Liver (tissue), 9 donors: ENCODE results near the gene ZCWPW1. TPM values are rescaled to one million over a fixed set of nuclear protein-coding genes. Genes with fewer than 3 reads are reported as not detected.

Experiments used
- DNase-seq: peaks from one replicate; pipeline ENCODE4 v3.0.0-alpha.2; 2017; ENCODE audit warnings: low spot score
- H3K27ac ChIP-seq, 2 donors: one replicate each; pipeline ENCODE4 v1.7.0; 2013; ENCODE audit warnings: inconsistent platforms in 2 of 2, low read length in 2 of 2, control low read depth in 1 of 2, low read depth in 1 of 2, mild to moderate bottlenecking in 1 of 2
- H3K27me3 ChIP-seq, 4 donors: one replicate each; pipeline versions ENCODE4 v1.6.1 to v1.7.0; 2013; ENCODE audit warnings: low read length in 3 of 4, inconsistent platforms in 1 of 4, mild to moderate bottlenecking in 1 of 4, moderate library complexity in 1 of 4; ENCODE audit not compliant: control insufficient read depth in 4 of 4, insufficient read depth in 4 of 4
- H3K36me3 ChIP-seq, 4 donors: one replicate each; pipeline versions ENCODE4 v1.6.1 to v1.7.0; 2013; ENCODE audit warnings: low read length in 3 of 4, mild to moderate bottlenecking in 3 of 4, low read depth in 1 of 4, moderate library complexity in 1 of 4; ENCODE audit not compliant: control insufficient read depth in 4 of 4, insufficient read depth in 3 of 4
- H3K4me1 ChIP-seq, 4 donors: one replicate each; pipeline versions ENCODE4 v1.6.1 to v1.7.0; 2013; ENCODE audit warnings: low read length in 3 of 4, mild to moderate bottlenecking in 3 of 4, moderate library complexity in 1 of 4; ENCODE audit not compliant: control insufficient read depth in 4 of 4, insufficient read depth in 4 of 4
- H3K4me3 ChIP-seq, 3 donors: one replicate each; pipeline versions ENCODE4 v1.6.1 to v1.7.0; 2013; ENCODE audit warnings: low read length in 3 of 3, control low read depth in 1 of 3, low read depth in 1 of 3, mild to moderate bottlenecking in 1 of 3
- H3K9ac ChIP-seq, 2 donors: one replicate each; pipeline ENCODE4 v1.7.0; 2013; ENCODE audit warnings: low read length in 2 of 2, mild to moderate bottlenecking in 2 of 2, moderate library complexity in 2 of 2, control low read depth in 1 of 2, low read depth in 1 of 2
- H3K9me3 ChIP-seq, 4 donors: one replicate each; pipeline versions ENCODE4 v1.6.1 to v1.7.0; 2013; ENCODE audit warnings: low read length in 3 of 4; ENCODE audit not compliant: control insufficient read depth in 4 of 4
- EGR1 ChIP-seq, 2 donors: IDR thresholded peaks; 2 replicates each; pipeline ENCODE4 v1.6.1; 2016 to 2018; ENCODE audit warnings: antibody characterized with exemption in 2 of 2, low read depth in 2 of 2
- FOXA1 ChIP-seq: IDR thresholded peaks from 2 replicates; pipeline ENCODE4 v1.6.1; 2016; ENCODE audit warnings: antibody characterized with exemption
- GABPA ChIP-seq, 2 donors: IDR thresholded peaks in 1 of 2; conservative IDR thresholded peaks in 1 of 2; 2 replicates each; pipeline ENCODE4 v1.6.1; 2016; ENCODE audit warnings: antibody characterized with exemption in 2 of 2, mild to moderate bottlenecking in 1 of 2, moderate library complexity in 1 of 2
- HNF4G ChIP-seq: IDR thresholded peaks from 2 replicates; pipeline ENCODE4 v1.6.1; 2016; ENCODE audit warnings: antibody characterized with exemption
- RAD21 ChIP-seq, 2 donors: IDR thresholded peaks; 2 replicates each; pipeline ENCODE4 v1.6.1; 2016; ENCODE audit warnings: antibody characterized with exemption in 2 of 2, mild to moderate bottlenecking in 2 of 2
- RXRA ChIP-seq, 2 donors: IDR thresholded peaks; 2 replicates each; pipeline ENCODE4 v1.6.1; 2017 to 2018; ENCODE audit warnings: antibody characterized with exemption in 2 of 2, mild to moderate bottlenecking in 1 of 2
- TAF1 ChIP-seq: conservative IDR thresholded peaks from 2 replicates; pipeline ENCODE4 v1.6.1; 2016; ENCODE audit warnings: antibody characterized with exemption, mild to moderate bottlenecking
- ZBTB33 ChIP-seq: IDR thresholded peaks from 2 replicates; pipeline ENCODE4 v1.6.1; 2016; ENCODE audit warnings: antibody characterized with exemption
- WGBS: extraction: QIAGEN DNeasy Blood & Tissue Kit; methylation state at CpG from one replicate; pipeline ENCODE4 v1.1.7; 2013; 5-methylcytosine and 5-hydroxymethylcytosine counted together
- polyA plus RNA-seq, 2 donors: library from polyadenylated mRNA; stranded (reverse) in 1 of 2; unstranded in 1 of 2; fragments of 200-250 nt in 1 of 2; fragments of >200 nt in 1 of 2; fragmentation: Nextera tagmentation in 1 of 2; extraction: Ambion mirVana in 1 of 2; gene quantifications; one replicate each; pipeline versions ENCODE4 v1.2.1 to v1.2.3, GENCODE V29; 2013 to 2015
- total RNA-seq, 2 donors: library from RNA; depleted of rRNA; stranded (reverse); fragments of >200 nt; gene quantifications; one replicate each; pipeline ENCODE4 v1.2.3, GENCODE V29; 2014
- TF ChIP-seq, protein P1 (sequence below): fragments of 150-350 bp; IDR thresholded peaks from 2 replicates; pipeline ENCODE4 v1.5.1; 2017; ENCODE audit warnings: improper control_type of control experiment, low read depth, low read length; ENCODE audit not compliant: missing input control
- TF ChIP-seq, protein P2 (sequence below): IDR thresholded peaks from 2 replicates; pipeline ENCODE4 v1.6.1; 2016; ENCODE audit warnings: antibody characterized with exemption
- donor health status: healthy.
- donor health status: healthy.
- donor health status: healthy.
- donor health status: healthy.
- donor health status: healthy.

Gene ZCWPW1
- total and polyA plus RNA-seq, 4 donors, result 1.4 to 3.3 (median 2.8) TPM

GRCh38 chr7:100433592-100434296 lies 5.2 kb upstream of the ZCWPW1 start:
- Histone ChIP-seq H3K36me3 (peaks cover 7 to 14% (median 8%) of the 10 kb centered on the region in 4 donors), H3K27me3 (no peaks in the 10 kb centered on the region), H3K4me3 (no peak overlapping the region), H3K4me1 (peaks cover 10 to 39% (median 27%) of the 10 kb centered on the region in 4 donors), H3K27ac (no peak overlapping the region), H3K9ac (no peak overlapping the region), H3K9me3 (no peaks in the 10 kb centered on the region)
- TF ChIP-seq, protein P1, sequence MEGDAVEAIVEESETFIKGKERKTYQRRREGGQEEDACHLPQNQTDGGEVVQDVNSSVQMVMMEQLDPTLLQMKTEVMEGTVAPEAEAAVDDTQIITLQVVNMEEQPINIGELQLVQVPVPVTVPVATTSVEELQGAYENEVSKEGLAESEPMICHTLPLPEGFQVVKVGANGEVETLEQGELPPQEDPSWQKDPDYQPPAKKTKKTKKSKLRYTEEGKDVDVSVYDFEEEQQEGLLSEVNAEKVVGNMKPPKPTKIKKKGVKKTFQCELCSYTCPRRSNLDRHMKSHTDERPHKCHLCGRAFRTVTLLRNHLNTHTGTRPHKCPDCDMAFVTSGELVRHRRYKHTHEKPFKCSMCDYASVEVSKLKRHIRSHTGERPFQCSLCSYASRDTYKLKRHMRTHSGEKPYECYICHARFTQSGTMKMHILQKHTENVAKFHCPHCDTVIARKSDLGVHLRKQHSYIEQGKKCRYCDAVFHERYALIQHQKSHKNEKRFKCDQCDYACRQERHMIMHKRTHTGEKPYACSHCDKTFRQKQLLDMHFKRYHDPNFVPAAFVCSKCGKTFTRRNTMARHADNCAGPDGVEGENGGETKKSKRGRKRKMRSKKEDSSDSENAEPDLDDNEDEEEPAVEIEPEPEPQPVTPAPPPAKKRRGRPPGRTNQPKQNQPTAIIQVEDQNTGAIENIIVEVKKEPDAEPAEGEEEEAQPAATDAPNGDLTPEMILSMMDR, result no peak
- TF ChIP-seq GABPA (IDR thresholded peaks at IDR 0.05 in 1 of 2, conservative IDR thresholded peaks at IDR 0.05 in 1 of 2), result no peak
- 88% methylated on average over 10 of the region's 10 CpGs for WGBS
- no peak for DNase-seq

- Histone ChIP-seq H3K4me3 (no peak overlapping the region), H3K36me3 (peaks cover 7 to 14% (median 8%) of the 10 kb centered on the region in 4 donors), H3K4me1 (peaks cover 10 to 39% (median 27%) of the 10 kb centered on the region in 4 donors), H3K27ac (no peak overlapping the region), H3K9me3 (no peaks in the 10 kb centered on the region), H3K27me3 (no peaks in the 10 kb centered on the region), H3K9ac (no peak overlapping the region)
- WGBS, result 82% methylated on average over 4 of the region's 4 CpGs
- TF ChIP-seq EGR1 (IDR thresholded peaks at IDR 0.05; ENCODE audit: low read depth in 2 of 2) (no peak), HNF4G (no peak), RXRA (IDR thresholded peaks at IDR 0.05) (no peak), ZBTB33 (no peak), GABPA (IDR thresholded peaks at IDR 0.05 in 1 of 2, conservative IDR thresholded peaks at IDR 0.05 in 1 of 2) (no peak), RAD21 (IDR thresholded peaks at IDR 0.05) (no peak), FOXA1 (no peak), TAF1 (no peak)
- TF ChIP-seq, protein P1, result no peak
- TF ChIP-seq, protein P2, sequence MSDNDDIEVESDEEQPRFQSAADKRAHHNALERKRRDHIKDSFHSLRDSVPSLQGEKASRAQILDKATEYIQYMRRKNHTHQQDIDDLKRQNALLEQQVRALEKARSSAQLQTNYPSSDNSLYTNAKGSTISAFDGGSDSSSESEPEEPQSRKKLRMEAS, result no peak
- no peak for DNase-seq
These were observed 4.7 kb upstream of the ZCWPW1 start for GRCh38 chr7:100433276-100433591.
